OCI-LY7 (cell line): ENCODE results near the gene MAG. TPM values are rescaled to one million over a fixed set of nuclear protein-coding genes. Genes with fewer than 3 reads are reported as not detected.

Source experiments
- BruUV-seq: library from RNA; stranded (reverse); fragments of 400-500 nt; replicated peaks from 2 replicates; lab custom pipeline; 2021; lab: Mats Ljungman, UMichigan
- CTCF ChIA-PET: fragments of 300-600 bp; sonication (Branson Sonifier 250); formaldehyde crosslinking; loops from one replicate; lab custom pipeline; 2022; ENCODE audit warnings: antibody characterized with exemption; ENCODE audit not compliant: unreplicated experiment; lab: Charles Lee
- POLR2A ChIA-PET: fragments of 300-600 bp; sonication (Branson Sonifier 250); formaldehyde crosslinking; loops from one replicate; lab custom pipeline; 2022; ENCODE audit warnings: antibody characterized with exemption; lab: Charles Lee
- DNase-seq: peaks from one replicate; pipeline ENCODE4 v3.0.0-alpha.2; 2015; ENCODE audit warnings: low spot score
- H2AFZ ChIP-seq: fragments of 200-600 bp; sonication (generic), shearing (Covaris generic); 2 replicates; pipeline ENCODE4 v1.6.1; 2014; ENCODE audit warnings: mild to moderate bottlenecking, antibody characterized with exemption, low read length, moderate library complexity
- H3K27ac ChIP-seq: fragments of 200-600 bp; sonication (generic); 2 replicates; pipeline ENCODE4 v1.5.1; 2014; ENCODE audit warnings: mixed run types, low read depth, mild to moderate bottlenecking, moderate library complexity, low read length, inconsistent platforms; ENCODE audit not compliant: poor library complexity, severe bottlenecking
- H3K36me3 ChIP-seq: fragments of 200-600 bp; sonication (generic); 2 replicates; pipeline ENCODE4 v1.6.1; 2014; ENCODE audit warnings: mild to moderate bottlenecking, antibody characterized with exemption, low read length, moderate library complexity, mixed read lengths; ENCODE audit not compliant: insufficient read depth
- H3K4me1 ChIP-seq: fragments of 200-600 bp; sonication (generic); 2 replicates; pipeline ENCODE4 v1.5.1; 2014; ENCODE audit warnings: mild to moderate bottlenecking, low read length; ENCODE audit not compliant: insufficient read depth, poor library complexity, severe bottlenecking
- H3K4me2 ChIP-seq: fragments of 200-600 bp; sonication (generic); 2 replicates; pipeline ENCODE4 v1.6.1; 2014; ENCODE audit warnings: mild to moderate bottlenecking, low read length
- H3K4me3 ChIP-seq: fragments of 200-600 bp; sonication (generic); 2 replicates; pipeline ENCODE4 v1.5.1; 2014; ENCODE audit warnings: mild to moderate bottlenecking, low read depth, low read length; ENCODE audit not compliant: poor library complexity, severe bottlenecking
- H3K79me2 ChIP-seq: fragments of 200-600 bp; sonication (generic); 2 replicates; pipeline ENCODE4 v1.6.1; 2016; ENCODE audit warnings: low read depth, mild to moderate bottlenecking, low read length, moderate library complexity, mixed read lengths; ENCODE audit not compliant: insufficient read depth
- H3K9me2 ChIP-seq: fragments of 200-600 bp; sonication (generic); 2 replicates; pipeline ENCODE4 v1.6.1; 2016; ENCODE audit warnings: mild to moderate bottlenecking, low read length, mixed read lengths; ENCODE audit not compliant: insufficient read depth
- H3K9me3 ChIP-seq: fragments of 200-600 bp; sonication (generic); 2 replicates; pipeline ENCODE4 v1.6.1; 2014; ENCODE audit warnings: mild to moderate bottlenecking, mixed run types, low read length, mixed read lengths
- H4K20me1 ChIP-seq: fragments of 200-600 bp; sonication (generic); 2 replicates; pipeline ENCODE4 v1.6.1; 2014; ENCODE audit warnings: mild to moderate bottlenecking, antibody characterized with exemption, low read length, moderate library complexity, mixed read lengths; ENCODE audit not compliant: insufficient read depth
- EZH2phosphoT487 ChIP-seq: fragments of 200-600 bp; sonication (generic); IDR thresholded peaks from 2 replicates; pipeline ENCODE4 v1.6.1; 2018; ENCODE audit warnings: low read depth, borderline replicate concordance, mild to moderate bottlenecking, mixed run types, antibody characterized with exemption, low read length, moderate library complexity, mixed read lengths
- intact Hi-C: fragments of 100-400 bp; cut with micrococcal nuclease; formaldehyde crosslinking; loops from one replicate; pipeline ENCODE4 v1.10.0; 2022; ENCODE audit not compliant: unreplicated experiment
- total RNA-seq, 2 experiments: library from RNA; depleted of rRNA in 1 of 2; stranded (reverse); fragments of >200 nt in 1 of 2; shearing (Covaris generic) in 1 of 2; gene quantifications; 2 replicates each; pipeline ENCODE4 v1.2.3, GENCODE V29; 2014 to 2022
- TF ChIP-seq, protein P1 (sequence below): fragments of 200-600 bp; sonication (generic); conservative IDR thresholded peaks from 2 replicates; pipeline ENCODE4 v1.5.1; 2014; ENCODE audit warnings: mild to moderate bottlenecking, antibody characterized with exemption, low read length, moderate library complexity, mixed read lengths

MAG gene
- total RNA-seq, 2 experiments from 2014 or later: 4.6 to 10.1 TPM

DNA sequence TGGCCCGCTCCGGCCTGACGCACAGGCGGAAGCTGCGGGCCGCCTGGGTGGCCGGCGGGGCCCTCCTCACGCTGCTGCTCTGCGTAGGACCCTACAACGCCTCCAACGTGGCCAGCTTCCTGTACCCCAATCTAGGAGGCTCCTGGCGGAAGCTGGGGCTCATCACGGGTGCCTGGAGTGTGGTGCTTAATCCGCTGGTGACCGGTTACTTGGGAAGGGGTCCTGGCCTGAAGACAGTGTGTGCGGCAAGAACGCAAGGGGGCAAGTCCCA is 60.2 kb downstream of the MAG start:
- H3K9me2 ChIP-seq: no peaks in the 10 kb centered on the region
- no TSS peak for BruUV-seq
- peaks cover 59% of the 10 kb centered on the region for H3K4me1 ChIP-seq
- H2AFZ ChIP-seq: no peak overlapping the region
- DNase-seq: no peak
- no peak overlapping the region for H3K27ac ChIP-seq
- H4K20me1 ChIP-seq: no peaks in the 10 kb centered on the region; the same call in 1 of the 2 replicates
- no peak overlapping the region for H3K4me3 ChIP-seq
- TF ChIP-seq EZH2phosphoT487: no peak
- TF ChIP-seq, protein P1, sequence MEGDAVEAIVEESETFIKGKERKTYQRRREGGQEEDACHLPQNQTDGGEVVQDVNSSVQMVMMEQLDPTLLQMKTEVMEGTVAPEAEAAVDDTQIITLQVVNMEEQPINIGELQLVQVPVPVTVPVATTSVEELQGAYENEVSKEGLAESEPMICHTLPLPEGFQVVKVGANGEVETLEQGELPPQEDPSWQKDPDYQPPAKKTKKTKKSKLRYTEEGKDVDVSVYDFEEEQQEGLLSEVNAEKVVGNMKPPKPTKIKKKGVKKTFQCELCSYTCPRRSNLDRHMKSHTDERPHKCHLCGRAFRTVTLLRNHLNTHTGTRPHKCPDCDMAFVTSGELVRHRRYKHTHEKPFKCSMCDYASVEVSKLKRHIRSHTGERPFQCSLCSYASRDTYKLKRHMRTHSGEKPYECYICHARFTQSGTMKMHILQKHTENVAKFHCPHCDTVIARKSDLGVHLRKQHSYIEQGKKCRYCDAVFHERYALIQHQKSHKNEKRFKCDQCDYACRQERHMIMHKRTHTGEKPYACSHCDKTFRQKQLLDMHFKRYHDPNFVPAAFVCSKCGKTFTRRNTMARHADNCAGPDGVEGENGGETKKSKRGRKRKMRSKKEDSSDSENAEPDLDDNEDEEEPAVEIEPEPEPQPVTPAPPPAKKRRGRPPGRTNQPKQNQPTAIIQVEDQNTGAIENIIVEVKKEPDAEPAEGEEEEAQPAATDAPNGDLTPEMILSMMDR: no peak
- H3K9me3 ChIP-seq: 0 out of 2 replicates have a peak, but pooled peaks cover 4% of the 10 kb centered on the region
- H3K79me2 ChIP-seq: no peaks in the 10 kb centered on the region
- ChIA-PET POLR2A (interaction anchor here (0.5 to 1.1 kb wide), 2 partner anchors 99 to 111 kb away, joined by 4 to 9 read pairs; no protein-coding TSS in a partner anchor), CTCF (no interaction called here)
- intact Hi-C loops: loop anchor here (1.0 kb wide), 2 partner anchors 116 to 143 kb away; no protein-coding TSS in a partner anchor
- H3K4me2 ChIP-seq: peak overlapping the region; percentile 38; the same call in 1 of the 2 replicates
- H3K36me3 ChIP-seq: peaks cover 27% of the 10 kb centered on the region

DNA sequence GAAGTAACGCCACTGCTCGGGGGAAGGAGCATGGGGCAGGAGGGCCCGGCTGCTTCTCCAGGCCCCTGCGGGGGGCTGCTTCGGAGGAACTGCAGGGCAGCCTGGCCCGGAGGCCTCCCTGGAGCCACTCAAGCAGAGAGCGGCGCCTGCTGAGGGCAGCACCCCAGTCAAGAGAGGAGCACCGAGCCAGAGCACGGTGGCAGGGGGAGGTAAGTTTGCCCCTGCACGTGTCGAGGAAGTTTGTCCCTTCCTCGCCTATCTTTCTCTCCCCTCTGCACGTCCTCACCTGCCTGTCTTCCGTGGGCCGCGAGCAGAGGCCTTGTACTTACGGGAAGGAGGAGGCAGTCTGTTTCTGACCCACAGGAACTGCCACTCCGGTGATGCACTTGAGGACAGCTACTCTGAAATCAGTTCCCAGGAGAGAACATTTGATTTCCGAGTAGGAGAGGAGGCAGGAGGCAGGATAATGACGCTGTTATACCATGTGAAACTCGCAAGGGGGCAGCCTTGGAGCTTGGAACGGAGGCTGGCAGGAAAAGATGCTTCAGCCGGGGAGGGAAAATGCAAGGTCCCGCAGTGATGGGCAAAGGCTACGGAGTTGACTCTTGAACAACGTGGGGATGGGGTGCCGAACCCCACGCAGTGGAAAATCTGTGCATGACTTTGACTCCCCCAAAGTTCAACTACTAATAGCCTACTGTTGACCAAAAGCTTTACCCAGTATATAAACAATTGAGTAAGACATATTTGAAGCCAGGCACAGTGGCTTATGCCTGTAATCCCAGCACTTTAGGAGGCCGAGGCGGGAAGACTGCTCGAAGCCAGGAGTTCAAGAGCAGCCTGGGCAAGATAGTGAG is 60.7 kb downstream of the MAG start:
- H3K4me1 ChIP-seq: peaks cover 54% of the 10 kb centered on the region
- H2AFZ ChIP-seq: 0 out of 2 replicates have a peak overlapping the region, but pooled peaks have one; percentile 29
- no peak overlapping the region for H3K4me3 ChIP-seq
- H3K79me2 ChIP-seq: no peaks in the 10 kb centered on the region
- ChIA-PET CTCF (interaction anchor here (0.8 kb wide), 1 partner anchor 142 kb away, joined by 3 read pairs; no protein-coding TSS in a partner anchor), POLR2A (interaction anchor here (0.5 to 1.2 kb wide), 4 partner anchors 98 to 142 kb away, joined by 3 to 9 read pairs (median 4); no protein-coding TSS in a partner anchor)
- DNase-seq: peak; percentile 78
- no peaks in the 10 kb centered on the region; the same call in 1 of the 2 replicates for H4K20me1 ChIP-seq
- TF ChIP-seq, protein P1: peak; percentile 92
- TF ChIP-seq EZH2phosphoT487: no peak
- BruUV-seq: no TSS peak
- peaks cover 24% of the 10 kb centered on the region for H3K36me3 ChIP-seq
- H3K27ac ChIP-seq: peak overlapping the region; percentile 27
- no peaks in the 10 kb centered on the region for H3K9me2 ChIP-seq
- intact Hi-C loops: loop anchor here (1.0 kb wide), 2 partner anchors 116 to 143 kb away; no protein-coding TSS in a partner anchor
- H3K9me3 ChIP-seq: 0 out of 2 replicates have a peak, but pooled peaks cover 4% of the 10 kb centered on the region
- peak overlapping the region; percentile 38; the same call in 1 of the 2 replicates for H3K4me2 ChIP-seq
